ENCODE measurements around the gene MERTK. TPM values are rescaled to one million over a fixed set of nuclear protein-coding genes. Genes with fewer than 3 reads are reported as not detected.
A peak's percentile ranks its signal among the peaks of the same experiment; 100 is the strongest.

MERTK gene
- total and polyA plus RNA-seq, 2 of the 13 experiments (the other 11 are each of a cell fraction or from before 2014, with no cell fraction given): 37.3 to 44.7 TPM

GRCh38 chr2:111995148-111995547 is 96.7 kb downstream of the MERTK start (continued):
- TF ChIP-seq TFDP2 (CRISPR knock-in tag; IDR thresholded peaks at IDR 0.05) (no peak), ZZZ3 (CRISPR knock-in tag; IDR thresholded peaks at IDR 0.05; ENCODE audit: borderline replicate concordance) (no peak), MTA1 (CRISPR knock-in tag; IDR thresholded peaks at IDR 0.05; ENCODE audit: borderline replicate concordance) (0 out of 2 replicates have a peak, but pooled peaks have one; percentile 59), ZNF660 (CRISPR knock-in tag; IDR thresholded peaks at IDR 0.05; ENCODE audit: borderline replicate concordance, low read depth) (no peak), GPN1 (CRISPR knock-in tag; IDR thresholded peaks at IDR 0.05; ENCODE audit: borderline replicate concordance) (no peak), ZNF543 (CRISPR knock-in tag; IDR thresholded peaks at IDR 0.05) (no peak), HOXA3 (CRISPR knock-in tag; IDR thresholded peaks at IDR 0.05) (no peak; the same call in 1 of the 2 replicates), PTBP1 (IDR thresholded peaks at IDR 0.05; ENCODE audit: low read depth, low read length, poor library complexity, severe bottlenecking) (no peak), ZSCAN20 (CRISPR knock-in tag; IDR thresholded peaks at IDR 0.05; ENCODE audit: borderline replicate concordance) (no peak), HOXD1 (CRISPR knock-in tag; IDR thresholded peaks at IDR 0.05) (no peak), HOXA9 (CRISPR knock-in tag; IDR thresholded peaks at IDR 0.05; ENCODE audit: borderline replicate concordance) (no peak), POGZ (CRISPR knock-in tag; IDR thresholded peaks at IDR 0.05) (0 out of 2 replicates have a peak, but pooled peaks have one; percentile 49)
- TF ChIP-seq, protein P1, sequence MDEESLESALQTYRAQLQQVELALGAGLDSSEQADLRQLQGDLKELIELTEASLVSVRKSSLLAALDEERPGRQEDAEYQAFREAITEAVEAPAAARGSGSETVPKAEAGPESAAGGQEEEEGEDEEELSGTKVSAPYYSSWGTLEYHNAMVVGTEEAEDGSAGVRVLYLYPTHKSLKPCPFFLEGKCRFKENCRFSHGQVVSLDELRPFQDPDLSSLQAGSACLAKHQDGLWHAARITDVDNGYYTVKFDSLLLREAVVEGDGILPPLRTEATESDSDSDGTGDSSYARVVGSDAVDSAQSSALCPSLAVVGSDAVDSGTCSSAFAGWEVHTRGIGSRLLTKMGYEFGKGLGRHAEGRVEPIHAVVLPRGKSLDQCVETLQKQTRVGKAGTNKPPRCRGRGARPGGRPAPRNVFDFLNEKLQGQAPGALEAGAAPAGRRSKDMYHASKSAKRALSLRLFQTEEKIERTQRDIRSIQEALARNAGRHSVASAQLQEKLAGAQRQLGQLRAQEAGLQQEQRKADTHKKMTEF (CRISPR knock-in tag; IDR thresholded peaks at IDR 0.05): no peak
- TF ChIP-seq, protein P2, sequence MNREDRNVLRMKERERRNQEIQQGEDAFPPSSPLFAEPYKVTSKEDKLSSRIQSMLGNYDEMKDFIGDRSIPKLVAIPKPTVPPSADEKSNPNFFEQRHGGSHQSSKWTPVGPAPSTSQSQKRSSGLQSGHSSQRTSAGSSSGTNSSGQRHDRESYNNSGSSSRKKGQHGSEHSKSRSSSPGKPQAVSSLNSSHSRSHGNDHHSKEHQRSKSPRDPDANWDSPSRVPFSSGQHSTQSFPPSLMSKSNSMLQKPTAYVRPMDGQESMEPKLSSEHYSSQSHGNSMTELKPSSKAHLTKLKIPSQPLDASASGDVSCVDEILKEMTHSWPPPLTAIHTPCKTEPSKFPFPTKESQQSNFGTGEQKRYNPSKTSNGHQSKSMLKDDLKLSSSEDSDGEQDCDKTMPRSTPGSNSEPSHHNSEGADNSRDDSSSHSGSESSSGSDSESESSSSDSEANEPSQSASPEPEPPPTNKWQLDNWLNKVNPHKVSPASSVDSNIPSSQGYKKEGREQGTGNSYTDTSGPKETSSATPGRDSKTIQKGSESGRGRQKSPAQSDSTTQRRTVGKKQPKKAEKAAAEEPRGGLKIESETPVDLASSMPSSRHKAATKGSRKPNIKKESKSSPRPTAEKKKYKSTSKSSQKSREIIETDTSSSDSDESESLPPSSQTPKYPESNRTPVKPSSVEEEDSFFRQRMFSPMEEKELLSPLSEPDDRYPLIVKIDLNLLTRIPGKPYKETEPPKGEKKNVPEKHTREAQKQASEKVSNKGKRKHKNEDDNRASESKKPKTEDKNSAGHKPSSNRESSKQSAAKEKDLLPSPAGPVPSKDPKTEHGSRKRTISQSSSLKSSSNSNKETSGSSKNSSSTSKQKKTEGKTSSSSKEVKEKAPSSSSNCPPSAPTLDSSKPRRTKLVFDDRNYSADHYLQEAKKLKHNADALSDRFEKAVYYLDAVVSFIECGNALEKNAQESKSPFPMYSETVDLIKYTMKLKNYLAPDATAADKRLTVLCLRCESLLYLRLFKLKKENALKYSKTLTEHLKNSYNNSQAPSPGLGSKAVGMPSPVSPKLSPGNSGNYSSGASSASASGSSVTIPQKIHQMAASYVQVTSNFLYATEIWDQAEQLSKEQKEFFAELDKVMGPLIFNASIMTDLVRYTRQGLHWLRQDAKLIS (CRISPR knock-in tag; IDR thresholded peaks at IDR 0.05): no peak
- TF ChIP-seq, protein P3, sequence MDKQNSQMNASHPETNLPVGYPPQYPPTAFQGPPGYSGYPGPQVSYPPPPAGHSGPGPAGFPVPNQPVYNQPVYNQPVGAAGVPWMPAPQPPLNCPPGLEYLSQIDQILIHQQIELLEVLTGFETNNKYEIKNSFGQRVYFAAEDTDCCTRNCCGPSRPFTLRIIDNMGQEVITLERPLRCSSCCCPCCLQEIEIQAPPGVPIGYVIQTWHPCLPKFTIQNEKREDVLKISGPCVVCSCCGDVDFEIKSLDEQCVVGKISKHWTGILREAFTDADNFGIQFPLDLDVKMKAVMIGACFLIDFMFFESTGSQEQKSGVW (CRISPR knock-in tag; IDR thresholded peaks at IDR 0.05; ENCODE audit: borderline replicate concordance): no peak
- TF ChIP-seq, protein P4, sequence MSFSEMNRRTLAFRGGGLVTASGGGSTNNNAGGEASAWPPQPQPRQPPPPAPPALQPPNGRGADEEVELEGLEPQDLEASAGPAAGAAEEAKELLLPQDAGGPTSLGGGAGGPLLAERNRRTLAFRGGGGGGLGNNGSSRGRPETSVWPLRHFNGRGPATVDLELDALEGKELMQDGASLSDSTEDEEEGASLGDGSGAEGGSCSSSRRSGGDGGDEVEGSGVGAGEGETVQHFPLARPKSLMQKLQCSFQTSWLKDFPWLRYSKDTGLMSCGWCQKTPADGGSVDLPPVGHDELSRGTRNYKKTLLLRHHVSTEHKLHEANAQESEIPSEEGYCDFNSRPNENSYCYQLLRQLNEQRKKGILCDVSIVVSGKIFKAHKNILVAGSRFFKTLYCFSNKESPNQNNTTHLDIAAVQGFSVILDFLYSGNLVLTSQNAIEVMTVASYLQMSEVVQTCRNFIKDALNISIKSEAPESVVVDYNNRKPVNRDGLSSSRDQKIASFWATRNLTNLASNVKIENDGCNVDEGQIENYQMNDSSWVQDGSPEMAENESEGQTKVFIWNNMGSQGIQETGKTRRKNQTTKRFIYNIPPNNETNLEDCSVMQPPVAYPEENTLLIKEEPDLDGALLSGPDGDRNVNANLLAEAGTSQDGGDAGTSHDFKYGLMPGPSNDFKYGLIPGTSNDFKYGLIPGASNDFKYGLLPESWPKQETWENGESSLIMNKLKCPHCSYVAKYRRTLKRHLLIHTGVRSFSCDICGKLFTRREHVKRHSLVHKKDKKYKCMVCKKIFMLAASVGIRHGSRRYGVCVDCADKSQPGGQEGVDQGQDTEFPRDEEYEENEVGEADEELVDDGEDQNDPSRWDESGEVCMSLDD (CRISPR knock-in tag; IDR thresholded peaks at IDR 0.05; ENCODE audit: borderline replicate concordance): no peak
- TF ChIP-seq, protein P5, sequence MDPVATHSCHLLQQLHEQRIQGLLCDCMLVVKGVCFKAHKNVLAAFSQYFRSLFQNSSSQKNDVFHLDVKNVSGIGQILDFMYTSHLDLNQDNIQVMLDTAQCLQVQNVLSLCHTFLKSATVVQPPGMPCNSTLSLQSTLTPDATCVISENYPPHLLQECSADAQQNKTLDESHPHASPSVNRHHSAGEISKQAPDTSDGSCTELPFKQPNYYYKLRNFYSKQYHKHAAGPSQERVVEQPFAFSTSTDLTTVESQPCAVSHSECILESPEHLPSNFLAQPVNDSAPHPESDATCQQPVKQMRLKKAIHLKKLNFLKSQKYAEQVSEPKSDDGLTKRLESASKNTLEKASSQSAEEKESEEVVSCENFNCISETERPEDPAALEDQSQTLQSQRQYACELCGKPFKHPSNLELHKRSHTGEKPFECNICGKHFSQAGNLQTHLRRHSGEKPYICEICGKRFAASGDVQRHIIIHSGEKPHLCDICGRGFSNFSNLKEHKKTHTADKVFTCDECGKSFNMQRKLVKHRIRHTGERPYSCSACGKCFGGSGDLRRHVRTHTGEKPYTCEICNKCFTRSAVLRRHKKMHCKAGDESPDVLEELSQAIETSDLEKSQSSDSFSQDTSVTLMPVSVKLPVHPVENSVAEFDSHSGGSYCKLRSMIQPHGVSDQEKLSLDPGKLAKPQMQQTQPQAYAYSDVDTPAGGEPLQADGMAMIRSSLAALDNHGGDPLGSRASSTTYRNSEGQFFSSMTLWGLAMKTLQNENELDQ (CRISPR knock-in tag; IDR thresholded peaks at IDR 0.05; ENCODE audit: borderline replicate concordance): no peak
